Stimulated activated CD4-positive, alpha-beta T cell treated with anti-CD3 and anti-CD28 coated beads, Interleukin-15, amount 100 ng/mL, for 48 hours (primary cell): ENCODE data around the gene BARX1.

Experiments used
- DNase-seq, 2 donors: peaks; one replicate each; pipeline ENCODE4 v3.0.0-alpha.2; 2020; ENCODE audit warnings: low read depth in 2 of 2

The BARX1 gene

DNA sequence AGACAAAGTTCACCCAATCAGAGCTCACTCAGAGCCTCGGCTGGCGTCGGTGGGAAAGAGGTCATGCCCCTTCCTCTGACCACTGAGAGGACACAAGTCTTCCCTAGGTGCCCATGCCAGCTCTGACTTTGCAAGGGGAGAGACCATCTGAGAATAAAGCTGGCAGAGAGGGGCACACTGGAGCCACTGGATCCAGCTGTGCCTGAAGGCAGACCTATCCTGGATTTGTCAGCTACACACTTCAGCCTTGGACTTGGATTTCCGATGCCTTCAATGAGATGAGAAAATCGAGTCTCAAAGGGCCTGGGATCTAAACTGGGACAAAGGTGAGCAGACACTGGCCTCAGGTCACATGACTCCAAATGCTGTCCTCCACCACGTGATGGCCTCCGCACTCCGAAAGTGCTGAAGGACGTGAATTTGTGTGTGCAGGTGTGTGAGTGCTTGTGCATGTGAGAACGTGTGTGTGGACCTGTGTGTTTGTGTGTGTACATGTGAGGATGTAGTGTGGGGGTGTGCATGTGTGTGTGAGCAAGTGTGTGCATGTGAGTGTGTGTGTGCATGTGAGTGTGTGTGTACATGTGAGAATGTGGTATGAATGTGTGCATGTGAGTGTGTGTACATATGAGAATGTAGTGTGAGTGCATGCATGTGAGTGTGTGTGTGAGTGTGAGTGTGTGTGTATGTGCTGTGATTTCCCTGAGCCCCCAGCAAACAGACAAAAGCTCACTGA, 37.9 kb downstream of the BARX1 start:
- DNase-seq = no peak

DNA sequence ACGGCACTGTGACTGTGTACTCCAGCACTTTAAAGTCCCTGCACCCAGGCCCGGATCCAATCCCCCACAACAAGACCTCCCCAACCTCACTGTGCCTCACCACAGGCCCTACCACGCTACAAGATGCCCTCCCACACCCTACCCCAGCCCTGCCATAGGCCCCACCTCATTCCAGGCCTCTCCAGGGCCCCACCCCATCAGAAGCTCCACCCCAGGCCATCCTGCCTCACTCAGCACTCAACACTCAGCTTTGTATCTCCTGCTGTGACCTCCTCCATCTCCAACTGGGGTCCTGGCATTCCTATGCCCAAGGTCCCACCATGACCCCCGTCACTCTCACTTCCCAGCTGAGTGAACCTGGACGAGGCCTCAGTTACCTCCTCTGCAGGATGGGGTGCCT, 38.8 kb downstream of the BARX1 start:
- no peak for DNase-seq

DNA sequence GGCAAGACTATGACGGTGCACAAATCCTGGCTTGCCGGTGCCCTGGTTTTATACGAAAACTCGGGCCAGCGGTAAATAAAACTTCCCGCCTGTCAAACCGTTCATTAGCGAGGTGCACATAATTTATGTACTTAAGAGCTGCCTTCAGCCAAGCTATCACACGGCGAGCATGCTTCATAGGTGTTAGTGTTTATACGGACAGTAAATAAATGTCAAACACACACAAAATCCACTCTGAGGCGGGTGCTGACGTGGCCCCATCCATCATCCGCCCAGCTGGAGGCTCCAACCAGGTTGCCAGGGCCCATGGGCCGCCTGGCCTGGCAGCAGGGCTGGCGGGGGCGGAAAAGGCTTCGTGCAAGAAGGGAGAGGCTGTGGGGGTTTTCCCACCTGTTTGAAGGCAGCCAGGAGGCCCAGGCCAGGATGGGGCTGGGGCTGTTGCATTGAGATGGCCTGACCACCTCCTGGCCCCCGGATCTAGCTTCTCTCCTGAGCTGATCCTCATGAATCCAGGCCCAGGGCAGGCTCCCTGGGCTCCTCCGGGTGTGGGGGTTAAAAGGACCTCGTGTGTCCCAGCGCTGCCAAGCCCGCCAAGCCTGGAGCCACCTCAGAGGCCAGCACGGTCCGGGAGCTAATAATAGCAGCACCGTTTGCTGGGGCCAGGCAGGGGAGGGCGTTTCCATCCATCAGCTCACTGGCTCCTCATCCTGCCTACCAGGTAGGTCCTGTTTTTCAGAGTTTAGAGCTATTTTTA, 43.2 kb downstream of the BARX1 start:
- DNase-seq = no peak

DNA sequence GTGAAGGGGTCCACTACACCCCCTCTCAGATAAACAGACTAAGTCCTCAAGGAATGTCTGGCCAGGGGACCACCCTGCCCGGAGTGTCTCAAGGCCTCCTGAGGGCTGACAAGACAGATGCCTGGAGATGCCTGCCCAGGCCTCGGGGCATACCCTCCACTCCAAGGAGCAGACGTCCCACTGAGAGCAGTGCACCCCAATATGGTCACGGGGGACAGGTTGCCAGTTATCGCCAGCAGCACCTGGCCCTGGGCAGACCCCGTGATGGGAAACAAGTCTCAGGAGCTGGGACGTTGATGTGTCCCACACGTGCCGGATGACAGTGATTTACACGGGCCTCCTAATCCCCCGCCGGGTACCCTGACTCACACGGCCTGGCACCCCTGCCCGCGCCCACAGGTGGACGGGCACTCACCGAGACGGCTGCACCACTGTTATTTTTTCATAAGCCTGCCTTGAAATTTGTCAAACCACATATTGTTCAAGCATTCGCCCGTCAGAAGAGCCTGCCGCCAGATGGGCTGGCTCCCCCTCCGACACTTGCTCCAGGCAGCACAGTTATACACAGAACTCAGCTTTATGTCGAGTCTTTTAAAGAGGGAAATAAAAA, 43.9 kb downstream of the BARX1 start:
- no peak for DNase-seq

- no peak for DNase-seq
Measured at GRCh38 chr9:93910598-93910997, 44.6 kb downstream of the BARX1 start.

DNA sequence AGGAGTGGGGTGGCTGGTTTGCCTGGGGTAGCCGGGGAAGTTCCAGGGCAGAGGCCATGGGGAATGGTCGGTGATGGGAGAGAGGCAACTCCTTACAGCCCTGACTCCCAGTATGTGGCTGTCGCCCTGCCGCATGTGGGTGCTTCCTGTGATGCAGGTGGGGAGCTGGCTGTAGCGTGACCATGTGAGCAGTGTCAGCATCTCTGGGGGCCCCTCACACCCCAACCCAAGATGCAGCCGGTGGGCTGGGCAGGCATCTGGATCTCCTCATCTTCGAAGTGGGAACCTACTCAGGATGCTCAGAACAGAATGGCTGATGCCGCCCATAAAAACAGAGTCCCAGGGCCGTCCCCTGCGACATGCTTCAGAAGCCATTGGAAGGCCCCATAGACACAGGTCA, 45.0 kb downstream of the BARX1 start:
- DNase-seq = no peak

DNA sequence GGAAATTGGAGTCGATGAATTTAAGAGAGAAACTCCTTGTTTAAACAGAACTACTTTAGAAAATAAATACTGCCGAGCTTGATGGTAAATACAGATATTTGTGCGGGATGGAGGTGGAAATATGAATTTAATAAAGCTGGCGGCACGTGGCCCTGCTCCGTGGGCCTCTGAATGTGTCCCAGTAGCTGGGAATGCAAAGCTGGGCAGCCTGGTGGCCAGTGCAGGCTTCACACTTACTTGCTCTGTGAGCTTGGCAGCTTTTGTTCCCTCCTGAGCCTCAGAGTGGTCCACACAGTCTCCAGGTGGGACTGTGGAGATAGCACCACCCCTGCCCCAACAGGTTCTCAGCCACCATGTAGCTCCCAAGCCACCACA, 45.9 kb downstream of the BARX1 start:
- DNase-seq = no peak

- DNase-seq = no peak
Measured at GRCh38 chr9:93908591-93909241, 46.4 kb downstream of the BARX1 start.

- DNase-seq = no peak
Measured at GRCh38 chr9:93907551-93908199, 47.5 kb downstream of the BARX1 start.

DNA sequence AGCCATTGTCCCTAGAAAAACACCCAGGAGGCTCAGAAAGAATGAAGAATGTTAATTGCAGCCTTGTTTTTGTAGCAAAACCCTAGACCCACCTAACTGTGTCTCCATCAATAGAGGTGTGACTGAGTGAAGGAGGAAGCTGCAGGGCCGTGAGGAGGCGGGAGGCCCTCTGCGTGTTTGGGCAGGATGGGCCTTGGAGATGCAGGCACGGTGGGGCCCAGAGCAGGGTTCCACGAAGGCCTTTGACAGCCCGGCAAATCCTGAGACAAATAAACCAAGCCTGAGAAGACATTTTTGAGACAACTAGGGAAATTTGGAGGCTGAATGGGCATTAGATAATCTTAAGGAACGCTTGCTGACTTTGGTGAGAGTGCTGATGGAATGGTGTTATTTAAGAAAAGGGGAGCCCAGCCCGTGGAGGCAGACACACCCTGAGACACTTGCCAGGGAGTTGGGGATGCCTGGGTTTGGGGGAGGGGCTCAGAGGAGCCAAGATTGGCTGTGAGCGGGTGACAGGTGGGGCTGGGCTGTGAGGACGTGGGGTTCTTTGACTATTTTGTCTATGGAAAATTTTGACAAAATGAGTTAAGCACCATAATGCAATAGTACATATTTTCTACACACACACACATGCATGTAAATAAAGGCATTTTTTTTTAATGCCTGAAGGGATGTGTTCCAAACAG, 48.8 kb downstream of the BARX1 start:
- DNase-seq = no peak

DNA sequence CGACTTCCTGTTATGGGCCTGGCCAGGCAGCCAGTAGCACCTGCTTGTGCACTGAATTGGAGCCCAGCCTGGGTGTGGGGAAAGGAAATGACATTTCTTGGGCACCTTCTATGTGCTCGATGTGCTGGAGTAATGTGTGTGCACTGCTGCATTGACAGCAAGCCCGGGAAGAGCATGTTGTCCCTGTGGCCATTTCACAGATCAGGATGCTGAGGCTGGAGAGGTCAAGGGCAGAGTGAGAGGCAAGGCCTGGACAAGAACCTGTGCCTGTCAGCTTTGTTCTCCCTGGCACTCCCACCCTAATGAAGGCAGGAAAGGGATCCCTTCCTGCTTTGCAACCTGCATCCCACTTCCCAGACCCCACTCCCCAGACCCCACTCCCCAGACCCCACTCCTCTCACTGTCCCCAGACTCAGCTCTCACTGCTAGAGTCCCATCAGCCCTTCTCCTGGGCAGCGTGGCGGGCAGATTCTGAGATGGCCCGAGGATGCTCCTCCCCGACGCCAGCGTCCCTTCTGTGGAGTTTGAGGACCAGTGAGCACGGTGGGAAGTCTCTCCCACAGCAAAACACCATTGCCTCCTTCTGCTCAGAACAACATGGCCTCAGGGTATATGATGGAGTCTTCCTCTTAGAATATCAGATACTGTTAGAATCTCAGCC, 49.6 kb downstream of the BARX1 start:
- DNase-seq = no peak

- DNase-seq = no peak
Measured at GRCh38 chr9:93904649-93905472, 50.3 kb downstream of the BARX1 start.

GRCh38 chr9:93903886-93904648, 51.1 kb downstream of the BARX1 start:
- no peak for DNase-seq

DNA sequence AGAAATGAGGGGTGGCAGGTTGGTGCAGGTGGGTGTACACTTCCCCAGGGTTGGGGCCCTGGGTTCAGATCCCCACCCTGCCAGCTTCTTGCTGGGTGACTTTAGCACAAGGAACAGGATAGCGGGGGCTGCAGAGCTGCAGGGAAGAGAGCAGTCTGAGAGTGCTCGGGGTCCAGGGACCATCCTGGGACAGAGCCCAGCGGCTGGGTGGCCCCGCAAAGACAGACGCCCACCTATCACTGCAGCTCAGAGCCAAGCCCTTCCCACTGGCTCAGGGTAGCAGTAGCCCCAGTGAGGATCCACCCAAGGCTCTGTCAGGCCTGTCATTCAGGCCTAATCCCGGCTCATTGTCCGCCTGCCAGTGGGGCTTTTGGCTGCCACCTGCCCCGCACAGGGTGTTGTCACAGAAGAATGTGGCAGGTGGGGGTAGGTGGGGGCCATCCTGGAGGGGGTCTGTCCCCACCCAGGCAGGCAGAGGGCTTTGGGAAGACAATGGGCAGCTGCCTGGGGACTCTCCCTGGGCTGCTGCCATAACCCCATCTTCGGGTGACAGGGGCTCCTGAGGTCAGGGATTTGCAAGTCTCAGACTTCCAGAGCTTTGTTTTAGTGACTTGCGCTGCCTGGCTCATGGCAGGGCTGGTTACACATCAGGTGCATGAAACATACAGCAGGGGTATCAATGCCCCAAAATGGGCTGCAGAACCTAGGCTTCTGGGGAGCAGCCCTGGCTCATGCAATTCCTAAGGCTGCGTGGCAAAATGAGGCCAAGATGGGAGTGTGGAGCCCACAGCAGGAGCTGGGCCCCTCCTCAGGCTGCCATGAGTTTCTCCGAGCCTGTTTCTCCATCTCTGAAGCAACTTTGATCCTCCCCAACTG, 52.1 kb downstream of the BARX1 start:
- no peak for DNase-seq

DNA sequence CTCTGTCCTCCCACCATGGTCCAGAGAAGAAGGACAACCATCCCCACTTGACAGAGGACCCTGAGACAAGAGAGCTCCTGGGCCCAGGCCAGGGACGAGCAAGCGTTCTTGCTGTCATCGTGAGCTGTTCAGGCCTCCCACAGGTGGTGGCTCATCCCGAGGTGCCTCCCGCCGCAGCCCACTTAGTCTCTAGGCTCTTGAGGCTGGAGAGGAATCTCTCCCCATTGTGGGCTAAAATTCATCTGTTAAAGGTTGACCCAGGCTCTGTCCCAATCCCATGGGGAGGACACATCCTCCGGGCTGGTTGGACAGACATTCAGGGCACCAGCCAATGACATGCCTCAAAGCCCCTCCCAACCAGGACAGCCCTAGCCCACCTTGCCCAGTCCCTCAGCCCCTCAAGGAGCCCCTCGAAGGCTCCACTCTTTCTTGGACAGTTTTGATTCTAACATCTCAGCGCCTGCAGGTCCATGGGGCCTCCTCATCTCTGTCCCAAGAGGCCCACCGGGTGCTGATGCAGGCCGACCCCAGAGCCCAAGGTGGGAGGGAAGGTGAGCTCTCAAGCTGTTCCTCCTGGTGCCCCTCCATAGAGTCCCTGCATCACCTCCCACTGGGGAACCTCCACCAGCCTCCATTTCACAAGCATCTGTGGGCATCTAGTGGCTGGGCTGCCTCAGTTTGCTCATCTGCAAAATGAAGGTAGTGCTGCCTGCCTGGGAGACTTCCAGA, 52.9 kb downstream of the BARX1 start:
- DNase-seq = no peak
